NOMO-1 treated with dmso at 0.1 percent for 144 hours (cell line): Measurements from ENCODE around the gene DPCD.
"Not testable (repeated sequence)": the region's sequence is repeated elsewhere in the genome, so short reads cannot be mapped to it uniquely, and the experiment has no call there.

Experiments used
- DNase-seq: peaks from one replicate; lab custom pipeline; 2025; ENCODE audit not compliant: unreplicated experiment; lab: John Stamatoyannopoulos, UW

DPCD gene

DNA sequence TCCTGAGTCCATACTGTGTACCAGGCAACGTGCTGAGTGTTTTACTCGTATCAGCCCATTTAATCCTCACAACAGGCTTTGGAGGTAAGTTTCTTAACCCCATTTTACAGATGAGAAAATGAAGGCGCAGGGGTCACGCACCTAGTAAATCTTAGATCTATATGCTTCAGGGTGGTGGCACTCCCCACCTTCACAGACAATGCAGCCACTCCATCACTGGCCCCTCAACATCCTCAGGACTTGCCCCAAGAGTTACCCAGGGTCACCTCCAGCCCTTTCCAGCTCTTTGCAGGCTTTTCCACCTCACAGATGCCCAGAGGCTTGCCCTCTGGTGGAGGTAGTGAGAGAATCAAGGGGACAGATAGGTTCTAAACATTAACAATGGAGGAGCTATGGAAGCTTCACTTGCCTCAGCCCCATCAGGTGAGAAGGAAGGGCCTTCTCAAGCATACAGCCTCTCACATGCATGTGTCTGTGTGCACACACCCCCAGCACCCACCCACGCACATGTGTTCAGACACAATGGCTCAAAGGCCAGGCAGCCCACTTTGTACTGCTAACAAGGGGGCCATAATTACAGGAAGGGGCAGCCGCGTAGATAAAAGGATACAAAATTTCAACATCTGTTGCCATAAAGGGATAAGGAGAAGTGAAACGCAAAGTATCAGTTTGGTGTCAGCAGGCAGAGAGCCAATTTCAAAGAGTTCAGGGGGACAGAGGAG is 29.1 kb downstream of the DPCD start:
- peak; percentile 91 for DNase-seq

GRCh38 chr10:101617824-101618568 is 29.9 kb downstream of the DPCD start:
- no peak for DNase-seq

GRCh38 chr10:101618871-101619270 is 30.8 kb downstream of the DPCD start:
- no peak for DNase-seq

- no peak for DNase-seq
Measured at GRCh38 chr10:101619983-101620382, 31.9 kb downstream of the DPCD start.

GRCh38 chr10:101623528-101623927 is 35.4 kb downstream of the DPCD start:
- no peak for DNase-seq

GRCh38 chr10:101624526-101625102 is 36.5 kb downstream of the DPCD start:
- DNase-seq: no peak

DNA sequence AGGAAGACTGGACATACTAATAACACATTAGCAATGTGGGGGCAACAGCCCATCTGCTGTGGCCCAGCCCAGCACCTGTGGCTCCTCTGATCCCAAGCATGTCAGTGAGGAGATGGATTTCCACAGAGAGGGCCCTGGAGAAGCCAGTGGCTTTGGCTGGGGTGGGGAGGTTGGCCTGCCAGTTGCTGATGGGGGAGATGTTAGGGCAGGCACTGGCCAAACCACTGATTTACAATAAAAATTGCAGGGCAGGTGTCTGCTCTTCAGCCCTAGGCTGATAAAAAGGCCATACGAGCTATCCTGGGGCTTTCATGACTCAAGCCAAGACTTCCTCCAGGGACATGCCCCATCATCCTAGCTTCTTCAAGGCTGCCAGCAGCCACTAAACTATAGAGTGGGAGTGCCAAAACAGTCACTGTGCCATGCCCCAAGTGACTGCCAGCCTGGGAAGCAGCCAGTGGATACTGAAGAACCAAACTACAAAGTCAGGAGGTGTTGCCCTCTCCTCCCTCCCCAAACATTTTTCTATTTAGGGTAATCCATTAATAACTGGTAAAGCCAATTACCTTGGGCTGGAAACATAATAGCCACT is 37.8 kb downstream of the DPCD start:
- DNase-seq: no peak

GRCh38 chr10:101629837-101630632 is 41.9 kb downstream of the DPCD start:
- no peak for DNase-seq

- DNase-seq: no peak
Measured at GRCh38 chr10:101630633-101630920, 42.5 kb downstream of the DPCD start.

- no peak for DNase-seq
Measured at GRCh38 chr10:101631821-101632475, 43.8 kb downstream of the DPCD start.

DNA sequence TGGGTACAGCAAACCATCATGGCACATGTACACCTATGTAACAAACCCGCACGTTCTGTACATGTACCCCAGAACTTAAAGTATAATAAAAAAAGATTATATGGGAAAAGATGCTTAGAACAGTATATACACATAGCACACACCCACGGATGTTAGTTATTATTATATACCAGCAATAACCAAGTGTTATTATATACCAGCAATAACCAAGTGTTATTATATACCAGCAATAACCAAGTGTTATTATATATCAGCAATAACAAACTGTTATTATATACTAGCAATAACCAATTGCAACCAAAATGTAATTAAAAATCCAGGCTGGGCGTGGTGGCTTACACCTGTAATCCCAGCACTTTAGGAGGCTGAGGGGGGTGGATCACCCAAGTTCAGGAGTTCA is 45.4 kb downstream of the DPCD start:
- not testable (repeated sequence) for DNase-seq

GRCh38 chr10:101639141-101639900 is 51.2 kb downstream of the DPCD start:
- DNase-seq: no peak

GRCh38 chr10:101643546-101643945 is 55.4 kb downstream of the DPCD start:
- DNase-seq: no peak

- DNase-seq: no peak
Measured at GRCh38 chr10:101644002-101644401, 55.9 kb downstream of the DPCD start.

DNA sequence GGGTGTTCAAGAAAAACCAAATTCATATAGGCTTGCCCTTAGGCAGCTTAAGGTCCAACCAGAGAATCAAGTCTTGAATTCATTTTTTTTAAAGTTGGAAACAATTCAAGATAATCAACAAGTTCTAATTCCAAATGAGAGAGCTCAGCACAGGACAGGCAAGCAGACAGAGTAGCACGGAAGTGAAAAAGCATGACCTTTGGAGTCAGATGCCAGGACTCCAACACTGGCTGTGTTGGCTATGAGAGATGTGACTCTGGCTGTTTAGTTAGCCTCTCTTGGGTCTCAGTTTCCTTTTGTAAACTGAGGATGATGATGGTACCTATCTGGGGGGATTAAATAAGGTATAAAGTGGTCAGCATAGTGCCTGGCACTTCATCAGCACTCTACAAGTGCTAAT is 57.5 kb downstream of the DPCD start:
- DNase-seq: no peak

- no peak for DNase-seq
Measured at GRCh38 chr10:101646364-101646763, 58.2 kb downstream of the DPCD start.

DNA sequence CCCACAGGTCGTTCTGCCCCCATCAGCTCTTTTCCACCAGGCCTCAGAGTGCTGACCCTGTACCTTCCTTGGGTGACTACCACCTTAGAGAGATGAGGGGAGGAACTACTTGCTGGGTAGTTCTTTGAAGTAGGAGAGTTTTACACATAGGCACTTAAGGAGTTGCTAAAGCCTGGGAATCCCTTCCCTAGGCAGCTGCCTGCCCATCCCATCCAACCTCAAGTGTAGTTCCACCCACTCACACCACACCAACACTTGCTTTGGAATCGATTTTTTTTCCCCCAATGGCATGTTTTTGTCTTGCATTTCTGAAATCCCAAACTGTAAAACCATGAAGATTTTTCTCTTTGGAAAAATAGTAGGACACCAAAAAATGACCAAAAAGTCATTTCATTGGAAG is 59.1 kb downstream of the DPCD start:
- DNase-seq: no peak

DNA sequence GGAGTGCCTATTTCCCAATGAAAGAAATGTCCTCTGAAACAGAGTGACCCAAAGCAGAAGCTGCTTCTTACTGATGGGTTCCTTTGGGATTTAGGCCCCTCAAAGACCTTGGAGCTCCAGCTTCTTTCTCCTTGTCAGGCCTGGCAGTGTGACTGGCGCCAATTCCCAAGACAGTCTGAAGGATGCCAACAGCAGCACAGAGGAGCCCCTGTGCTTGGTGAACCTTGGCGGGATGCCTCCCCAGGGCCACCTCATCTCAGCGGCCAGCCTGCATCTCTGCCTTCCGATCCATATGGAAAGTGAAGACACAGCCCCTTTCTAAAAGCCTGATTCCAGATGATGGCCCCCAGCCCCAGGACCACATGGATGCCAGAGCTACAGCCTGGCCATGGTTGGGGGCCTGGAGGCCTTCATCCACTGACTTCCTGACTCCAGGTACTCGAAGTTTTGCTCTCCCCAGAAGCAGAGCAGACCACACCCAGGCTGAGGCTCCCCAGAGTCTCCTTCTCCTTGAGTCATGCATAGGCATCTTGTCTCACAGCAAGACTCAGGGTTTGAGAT is 61.5 kb downstream of the DPCD start:
- DNase-seq: no peak

DNA sequence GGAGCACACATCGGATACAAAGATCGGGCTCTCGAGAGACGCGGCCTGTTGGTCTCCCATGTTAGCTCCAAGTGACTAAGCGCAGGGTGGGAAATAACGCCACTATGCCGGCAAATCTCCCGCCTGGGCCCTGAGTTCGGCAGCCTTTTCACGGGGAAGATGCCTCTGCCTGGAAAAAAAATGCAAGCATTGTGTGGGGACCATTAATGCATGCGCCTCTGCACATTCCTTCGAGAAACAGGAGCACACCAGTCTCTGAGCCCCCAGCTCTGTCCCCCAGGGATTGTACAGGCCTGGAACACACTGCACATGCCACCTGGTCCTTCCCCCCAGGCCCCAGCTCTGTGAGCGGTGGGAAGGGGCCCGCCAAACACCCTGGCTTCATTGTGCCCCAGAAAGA is 62.7 kb downstream of the DPCD start:
- no peak for DNase-seq

GRCh38 chr10:101651336-101651735 is 63.2 kb downstream of the DPCD start:
- no peak for DNase-seq
